M059J (cell line): Measurements from ENCODE around the gene MRTFA. TPM values are rescaled to one million over a fixed set of nuclear protein-coding genes. Genes with fewer than 3 reads are reported as not detected.
"Not testable (repeated sequence)": the region's sequence is repeated elsewhere in the genome, so short reads cannot be mapped to it uniquely, and the experiment has no call there.

ENCODE experiments used
- DNase-seq: peaks from one replicate; pipeline ENCODE4 v3.0.0-alpha.2; 2012; ENCODE audit warnings: low read depth
- total RNA-seq: library from RNA; depleted of rRNA; stranded (reverse); fragments of >200 nt; shearing (Covaris generic); gene quantifications from 2 replicates; pipeline ENCODE4 v1.2.3, GENCODE V29; 2014

The MRTFA gene
- total RNA-seq, 1 experiment from 2014 or later = 25.4 TPM

DNA sequence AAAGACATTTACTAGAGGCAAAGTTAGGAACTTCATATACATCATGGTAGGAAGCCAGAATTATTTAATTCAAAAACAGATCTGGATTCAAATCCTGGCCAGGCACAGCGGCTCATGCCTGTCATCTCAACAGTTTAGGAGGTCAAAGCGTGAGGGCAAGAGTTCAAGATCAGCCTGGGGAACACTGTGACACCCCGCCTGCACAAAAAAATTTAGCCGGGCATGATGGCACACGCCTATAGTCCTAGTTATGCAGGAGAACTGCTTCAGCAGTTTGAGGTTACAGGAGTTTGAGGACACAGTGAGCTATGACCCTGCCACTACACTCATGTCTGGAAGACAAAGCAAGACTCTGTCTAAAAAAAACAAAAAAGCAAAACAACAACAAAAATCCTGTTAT is 8.9 kb downstream of the MRTFA start:
- DNase-seq = no peak

DNA sequence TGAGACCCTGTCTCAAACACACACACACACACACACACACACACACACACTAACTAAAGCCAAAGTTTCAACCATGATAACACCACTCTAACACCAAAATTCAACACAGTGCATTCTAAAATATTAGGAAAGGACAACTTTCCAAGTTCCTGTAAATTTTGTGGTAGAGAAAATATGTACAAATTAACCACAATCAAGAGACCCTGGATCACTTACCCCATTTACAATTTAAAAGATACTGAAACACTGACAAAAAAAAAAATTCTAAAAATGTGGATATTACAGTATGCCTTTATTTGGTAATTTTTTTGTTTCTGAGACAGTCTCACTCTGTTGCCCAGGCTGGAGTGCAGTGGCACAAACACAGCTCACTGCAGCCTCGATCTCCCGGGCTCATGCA is 9.7 kb downstream of the MRTFA start:
- DNase-seq = no peak

DNA sequence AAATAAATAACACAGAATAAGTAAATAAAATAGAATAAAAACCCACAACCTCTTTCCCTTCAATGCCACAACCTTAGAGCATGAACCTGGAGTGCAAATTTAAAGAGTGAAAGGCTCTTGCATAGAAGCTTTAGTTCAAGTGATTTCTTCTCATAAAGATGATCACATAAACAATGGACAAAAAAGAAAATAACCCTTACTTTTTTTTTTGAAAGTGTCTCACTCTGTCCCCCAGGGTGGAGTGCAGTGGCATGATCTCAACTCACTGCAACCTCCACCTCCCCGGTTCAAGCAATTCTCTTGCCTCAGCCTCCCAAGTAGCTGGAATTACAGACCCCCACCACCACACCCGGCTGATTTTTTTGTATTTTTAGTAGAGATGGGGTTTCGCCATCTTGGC is 10.7 kb downstream of the MRTFA start:
- not testable (repeated sequence) for DNase-seq

DNA sequence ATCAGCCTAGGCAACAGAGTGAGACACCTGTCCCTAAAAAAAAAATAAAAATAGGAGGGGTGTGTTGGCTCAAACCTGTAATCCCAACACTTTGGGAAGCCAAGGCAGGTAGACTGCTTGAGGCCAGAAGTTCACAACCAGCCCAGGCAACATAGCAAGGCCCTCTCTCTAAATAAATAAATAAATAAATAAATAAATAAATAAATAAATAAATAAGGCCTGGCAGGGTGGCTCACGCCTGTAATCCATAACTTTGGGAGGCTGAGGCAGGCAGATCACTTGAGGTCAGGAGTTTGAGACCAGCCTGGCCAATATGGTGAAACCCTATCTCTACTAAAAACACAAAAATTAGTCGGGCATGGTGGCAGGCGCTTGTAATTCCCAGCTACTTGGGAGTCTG is 11.2 kb downstream of the MRTFA start:
- DNase-seq = not testable (repeated sequence)

DNA sequence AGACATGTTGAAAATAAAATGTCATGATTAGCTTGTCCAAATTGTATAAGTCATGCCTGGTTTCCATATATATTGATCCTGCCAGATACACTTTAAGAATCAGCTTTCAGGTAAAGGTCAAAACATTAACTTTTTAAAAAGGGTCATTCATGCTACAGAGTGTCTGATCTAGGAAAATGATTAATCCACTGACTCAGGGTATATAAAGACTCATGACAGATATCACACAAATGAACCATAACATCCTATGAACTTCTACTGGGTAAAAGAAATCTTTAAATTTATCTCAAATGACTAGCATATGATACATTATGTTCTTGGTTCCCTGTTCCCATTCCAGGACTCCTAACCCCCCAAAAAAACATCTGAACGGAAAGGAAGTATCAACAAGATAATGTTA is 11.7 kb downstream of the MRTFA start:
- no peak for DNase-seq

DNA sequence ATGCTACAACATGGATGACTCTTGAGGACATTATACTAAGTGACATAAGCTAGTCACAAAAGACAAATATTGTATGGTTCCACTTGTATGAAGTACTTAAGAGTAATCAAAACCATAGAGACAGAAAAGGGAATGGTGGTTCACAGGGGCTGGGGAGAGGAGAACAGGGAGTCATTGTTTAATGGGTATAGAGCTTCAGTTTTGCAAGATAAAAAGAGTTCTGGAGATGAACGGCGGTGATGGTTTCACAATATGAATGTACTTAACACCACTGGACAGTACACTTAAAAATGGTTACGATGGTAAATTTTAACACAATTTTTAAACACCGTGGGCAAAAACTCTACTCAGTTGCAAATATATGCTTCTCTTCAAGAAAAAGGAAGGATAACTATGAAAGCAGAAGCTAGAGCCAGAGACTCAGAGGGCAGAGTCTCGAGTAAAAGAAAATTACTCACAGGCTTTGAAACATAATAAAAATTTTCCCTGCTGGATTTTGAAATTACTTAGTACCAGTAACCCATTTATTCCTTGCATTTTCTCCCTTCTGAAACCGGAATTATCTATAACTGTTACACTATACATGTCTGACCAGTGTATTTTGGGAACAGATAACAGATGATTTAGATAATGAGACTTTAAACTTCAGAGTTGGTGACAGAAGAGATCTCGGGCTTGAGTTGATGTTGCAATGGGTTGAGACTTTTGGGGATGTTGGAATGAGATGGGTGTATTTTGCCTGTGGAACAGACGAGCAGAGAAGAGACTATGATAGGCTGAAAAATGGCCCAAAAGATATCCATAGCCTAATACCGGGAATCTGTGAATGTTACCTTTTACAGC is 15.0 kb downstream of the MRTFA start:
- no peak for DNase-seq

DNA sequence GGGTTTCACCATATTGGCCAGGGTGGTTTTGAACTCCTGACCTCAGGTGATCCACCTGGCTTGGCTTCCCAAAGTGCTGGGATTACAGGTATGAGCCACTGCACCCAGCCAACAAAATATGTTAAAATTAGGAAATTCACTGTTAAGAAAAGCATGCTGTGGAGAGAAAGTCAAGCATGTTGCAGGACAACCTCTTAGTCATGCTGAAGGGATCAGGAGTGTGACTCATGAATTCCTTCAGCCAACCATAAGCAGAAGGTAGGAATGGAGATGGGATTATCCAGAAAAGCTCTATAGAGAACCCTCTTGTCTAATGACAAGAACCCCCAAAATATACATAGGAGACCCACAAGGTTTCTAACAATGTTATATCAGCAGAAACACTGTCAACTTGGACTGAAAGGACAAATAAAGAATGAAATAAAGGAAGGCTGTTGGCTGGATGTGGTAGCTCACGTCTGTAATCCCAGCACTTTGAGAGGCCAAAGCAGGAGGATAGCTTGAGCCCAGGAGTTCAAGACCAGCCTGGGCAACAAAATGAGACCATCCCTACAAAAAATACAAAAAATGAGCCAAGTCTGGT is 16.0 kb downstream of the MRTFA start:
- peak; percentile 81 for DNase-seq

DNA sequence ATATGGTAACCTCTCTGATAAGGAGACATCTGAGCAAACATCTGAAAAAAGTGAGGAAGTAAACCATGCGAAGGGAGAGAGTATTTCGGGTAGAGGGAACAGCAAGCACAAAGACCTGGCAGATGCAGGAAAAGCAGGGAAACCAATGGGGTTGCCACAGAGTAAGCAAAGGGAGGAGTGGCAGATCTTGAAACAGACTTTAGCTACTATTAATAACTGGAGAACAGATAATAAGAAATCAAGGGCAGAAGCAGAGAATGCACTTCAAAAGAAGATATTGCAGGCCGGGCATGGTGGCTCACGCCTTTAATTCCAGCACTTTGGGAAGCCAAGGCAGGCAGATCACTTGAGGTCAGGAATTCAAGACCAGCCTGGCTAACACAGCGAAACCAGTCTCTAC is 18.1 kb downstream of the MRTFA start:
- no peak for DNase-seq

DNA sequence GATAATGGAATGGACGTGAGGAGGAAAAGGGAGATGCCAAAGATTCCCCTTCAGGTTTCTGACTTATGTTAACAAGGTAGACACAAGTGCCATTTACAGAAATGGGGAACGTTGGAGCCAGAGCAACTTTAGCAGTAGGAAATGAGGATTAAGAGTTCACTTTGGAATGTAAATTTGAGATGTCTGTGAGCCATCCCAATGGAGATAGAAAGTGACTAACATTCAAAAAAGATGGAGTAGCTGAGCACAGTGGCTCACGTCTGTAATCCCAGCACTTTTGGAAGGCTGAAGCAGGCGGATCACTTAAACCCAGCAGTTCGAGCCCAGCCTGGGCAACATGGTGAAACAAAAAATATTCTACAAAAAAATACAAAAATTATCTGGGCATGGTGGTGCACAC is 19.9 kb downstream of the MRTFA start:
- DNase-seq = no peak

DNA sequence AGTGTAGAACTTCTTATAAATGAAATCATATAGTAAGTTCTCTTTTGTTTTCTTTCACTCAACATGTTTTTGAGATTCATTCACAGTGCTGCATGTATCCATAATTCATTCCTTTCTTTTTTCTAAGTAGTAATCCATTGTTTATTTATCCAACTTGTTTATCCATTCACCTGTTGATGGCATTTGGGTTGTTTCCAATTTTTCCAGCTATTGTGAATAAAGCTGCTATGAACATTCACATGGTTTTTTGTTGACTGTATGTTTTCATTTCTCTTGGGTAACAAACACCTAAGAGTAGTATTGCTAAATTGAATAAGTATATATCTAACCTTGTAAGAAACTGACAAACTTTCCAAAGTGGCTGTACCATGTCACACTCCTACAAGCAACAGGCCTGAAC is 23.5 kb downstream of the MRTFA start:
- DNase-seq = no peak

DNA sequence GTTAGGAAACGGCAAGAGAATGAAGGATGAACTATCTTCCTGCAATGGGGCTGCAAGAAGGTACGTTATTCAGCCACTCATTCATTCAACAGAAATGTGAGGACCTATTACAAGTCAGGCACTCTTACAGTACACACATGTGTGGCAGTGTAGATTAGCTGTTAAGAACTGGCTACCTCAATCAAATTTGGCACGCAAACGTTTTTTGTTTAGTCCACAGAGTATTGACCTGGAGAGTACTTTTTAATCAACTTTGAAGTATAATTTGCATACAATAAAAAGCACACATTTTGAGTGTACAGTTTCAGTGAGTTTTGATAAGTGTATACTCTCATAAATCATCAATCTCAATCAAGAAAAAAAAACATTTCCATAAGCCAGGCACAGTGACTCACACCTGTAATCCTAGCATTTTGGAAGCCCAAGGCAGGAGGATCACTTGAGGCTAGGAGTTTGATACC is 24.2 kb downstream of the MRTFA start:
- peak; percentile 43 for DNase-seq

DNA sequence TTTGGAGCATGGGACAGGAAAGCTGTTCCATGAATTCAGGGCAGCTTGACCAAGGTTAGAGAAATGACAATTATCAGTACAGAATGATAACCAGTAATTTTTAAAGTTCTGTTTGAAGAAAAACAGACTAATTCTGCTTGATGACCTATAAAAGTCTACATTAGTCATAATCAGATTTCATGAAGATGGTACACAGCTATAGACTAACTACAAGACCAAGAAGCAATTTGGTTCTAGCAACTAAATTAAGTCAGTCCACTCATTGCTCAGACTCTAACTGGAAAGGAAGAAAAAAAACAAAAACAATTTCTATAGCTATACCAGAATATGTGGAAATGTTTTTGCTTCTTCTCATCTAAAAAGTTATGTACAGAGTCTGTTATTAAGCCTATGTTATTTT is 24.9 kb downstream of the MRTFA start:
- no peak for DNase-seq

DNA sequence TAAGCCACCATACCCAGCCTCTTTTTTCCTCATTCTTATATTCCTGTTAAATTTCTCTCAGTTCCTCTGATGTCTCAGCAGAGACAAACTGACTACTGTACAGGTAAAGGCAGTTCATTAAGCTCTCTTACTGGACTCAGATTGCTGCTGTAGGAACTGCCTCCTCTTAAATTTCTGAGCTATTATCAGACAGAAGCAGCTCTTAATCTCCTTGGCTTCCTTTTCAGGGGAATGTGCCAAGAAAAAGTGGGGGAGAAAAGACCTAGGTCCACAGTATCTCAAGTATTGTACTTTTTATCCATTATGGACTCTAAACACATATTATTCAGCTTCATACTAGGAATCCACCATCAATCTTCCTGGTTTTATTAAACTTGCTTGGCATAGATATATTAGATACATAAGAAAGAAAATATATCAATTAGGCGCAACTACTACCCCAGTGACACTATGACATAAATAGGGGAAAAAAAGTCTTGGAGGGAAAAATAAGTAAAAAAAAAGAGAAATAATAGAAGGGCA is 26.1 kb downstream of the MRTFA start:
- no peak for DNase-seq

DNA sequence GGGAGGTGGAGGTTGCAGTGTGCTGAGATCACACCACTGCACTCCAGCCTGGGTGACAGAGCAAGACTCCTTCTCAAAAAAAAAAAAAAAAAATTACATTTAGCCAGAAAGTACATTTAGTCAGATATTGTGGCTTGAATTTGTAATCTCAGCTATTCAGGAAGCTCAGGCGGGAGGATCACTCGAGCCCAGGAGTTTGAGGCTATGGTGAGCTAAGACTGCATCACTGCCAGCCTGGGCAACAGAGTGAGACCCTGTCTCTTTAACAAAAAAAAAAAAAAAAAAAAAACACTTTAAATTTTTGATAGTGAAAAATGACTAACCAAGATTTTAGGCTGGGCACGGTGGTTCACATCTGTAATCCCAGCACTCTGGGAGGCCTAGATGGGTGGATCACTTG is 27.3 kb downstream of the MRTFA start:
- peak; percentile 33 for DNase-seq

DNA sequence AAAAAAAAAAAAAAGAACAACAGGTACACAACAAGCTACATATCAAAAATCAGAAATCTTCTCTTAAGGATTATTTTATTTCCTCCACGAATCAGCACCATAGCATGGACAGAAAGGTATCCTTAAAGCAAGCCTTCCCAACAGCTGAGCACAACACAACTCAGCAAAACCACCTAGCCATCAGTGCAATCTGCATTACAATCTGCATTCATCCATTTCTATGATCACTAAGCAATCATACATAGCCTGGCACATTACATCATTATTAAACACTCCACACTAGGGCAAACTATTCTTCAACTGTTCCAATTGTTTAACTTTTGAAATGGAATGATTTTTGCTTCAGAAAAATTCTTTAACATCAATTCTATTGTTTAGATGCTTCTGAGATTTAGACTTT is 29.0 kb downstream of the MRTFA start:
- no peak for DNase-seq

DNA sequence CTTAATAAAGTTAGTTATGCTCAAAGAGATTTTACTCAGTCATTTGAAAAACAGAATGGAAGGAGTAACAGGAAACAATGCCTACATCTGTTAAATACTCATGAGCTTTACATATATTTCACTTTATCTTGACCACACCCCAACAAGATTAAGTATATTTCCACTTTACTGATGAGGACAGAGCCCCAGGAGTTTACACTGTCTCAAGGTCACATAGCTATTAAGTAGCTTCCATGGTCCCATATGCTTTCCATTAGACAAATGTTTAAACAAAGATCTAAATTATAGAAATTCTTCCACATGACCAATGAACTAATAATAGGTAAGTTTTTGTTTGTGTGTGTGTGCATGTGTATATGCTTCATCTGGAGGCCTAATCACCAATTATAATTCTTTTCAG is 30.2 kb downstream of the MRTFA start:
- no peak for DNase-seq

DNA sequence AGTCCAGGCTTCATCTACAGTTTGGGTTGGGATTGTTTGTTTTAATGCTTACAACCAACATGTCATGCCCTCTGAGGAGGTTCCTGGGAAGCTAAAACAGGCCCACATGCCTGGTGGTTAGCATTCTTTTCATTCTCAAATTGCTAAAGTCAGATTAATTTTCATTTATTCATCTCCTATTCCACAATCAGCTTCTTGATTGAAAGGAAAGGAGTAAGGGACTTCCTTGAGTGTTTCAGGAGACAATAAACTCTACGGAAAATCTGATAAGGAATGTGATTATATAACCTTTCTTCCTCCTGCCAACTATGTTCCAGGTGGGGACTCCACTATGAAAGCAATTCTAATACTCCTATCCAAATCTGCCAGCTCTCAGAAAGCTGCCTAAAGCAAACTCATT is 30.8 kb downstream of the MRTFA start:
- DNase-seq = peak; percentile 42

DNA sequence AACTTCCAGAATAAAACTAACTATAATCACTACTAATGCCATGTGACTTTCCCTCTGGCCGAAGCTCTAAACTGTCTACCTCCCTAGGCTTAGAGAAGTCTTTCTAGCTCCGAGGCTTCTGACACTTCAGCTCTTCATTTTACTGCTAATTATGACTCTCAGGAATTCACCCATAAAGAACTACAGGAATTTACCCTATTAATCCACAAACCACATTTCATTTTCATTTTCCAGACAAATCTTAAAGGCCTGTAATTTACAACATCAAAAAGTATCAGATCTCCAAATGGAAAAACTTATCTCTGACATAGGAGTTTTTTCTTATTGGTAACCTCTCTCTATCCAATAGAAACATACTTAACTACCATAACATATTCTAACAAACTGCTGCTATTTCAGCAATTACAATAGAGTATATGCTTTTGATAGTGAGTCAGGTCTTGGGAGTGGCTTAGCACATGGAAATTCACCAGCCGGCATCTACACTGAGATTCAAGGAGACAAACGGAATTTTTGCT is 33.4 kb downstream of the MRTFA start:
- DNase-seq = peak; percentile 73

DNA sequence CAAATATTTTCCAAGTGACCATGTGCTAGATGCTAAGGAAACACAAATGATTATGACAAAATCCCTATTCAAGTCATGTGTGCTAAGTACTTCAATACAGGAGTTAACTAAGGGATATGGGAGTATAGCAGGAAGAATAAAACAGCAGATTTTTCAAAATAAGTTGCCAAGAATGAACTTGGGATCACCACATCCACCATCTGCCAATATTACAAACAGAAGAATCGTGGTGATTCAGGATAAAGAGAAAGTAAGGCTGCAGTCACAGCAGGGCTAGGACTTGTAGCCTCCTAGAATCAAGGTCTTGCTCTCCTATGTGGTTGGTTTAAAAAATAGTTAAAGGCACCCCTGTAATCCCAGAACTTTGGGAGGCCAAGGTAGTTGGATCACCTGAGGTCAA is 34.3 kb downstream of the MRTFA start:
- DNase-seq = peak; percentile 31

DNA sequence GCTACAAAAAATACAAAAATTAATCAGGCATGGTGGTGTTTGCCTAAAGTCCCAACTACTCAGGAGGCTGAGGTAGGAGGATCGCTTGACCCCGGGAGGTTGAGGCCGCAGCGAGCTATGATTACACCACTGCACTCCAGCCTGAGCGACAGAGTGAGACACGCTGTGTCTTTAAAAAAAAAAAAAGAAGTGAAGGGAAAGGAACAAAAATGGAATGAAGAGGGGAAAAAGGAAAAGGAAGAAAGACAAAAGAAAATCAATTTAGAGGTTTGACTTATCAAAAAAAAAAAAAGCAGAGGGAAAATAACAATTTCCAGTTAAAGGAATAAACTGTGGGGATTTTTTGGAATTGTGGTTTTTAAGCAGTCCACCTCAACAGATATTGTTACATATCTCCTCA is 36.8 kb downstream of the MRTFA start:
- DNase-seq = no peak

DNA sequence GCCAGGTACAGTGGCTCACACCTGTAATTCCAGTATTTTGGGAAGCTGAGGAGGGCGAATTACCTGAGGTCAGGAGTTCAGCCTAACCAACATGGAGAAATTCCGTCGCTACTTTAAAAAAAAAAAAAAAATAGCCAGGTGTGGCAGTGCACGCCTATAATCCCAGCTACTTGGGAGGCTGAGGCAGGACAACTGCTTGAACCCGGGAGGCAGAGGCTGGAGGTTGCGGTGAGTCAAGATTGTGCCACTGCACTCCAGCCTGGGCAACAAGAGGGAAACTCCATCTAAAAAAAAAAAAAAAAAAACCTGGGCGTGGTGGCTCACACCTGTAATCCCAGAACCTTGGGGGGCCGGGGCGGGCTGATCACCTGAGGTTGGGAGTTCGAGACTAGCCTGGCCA is 37.8 kb downstream of the MRTFA start:
- not testable (repeated sequence) for DNase-seq

DNA sequence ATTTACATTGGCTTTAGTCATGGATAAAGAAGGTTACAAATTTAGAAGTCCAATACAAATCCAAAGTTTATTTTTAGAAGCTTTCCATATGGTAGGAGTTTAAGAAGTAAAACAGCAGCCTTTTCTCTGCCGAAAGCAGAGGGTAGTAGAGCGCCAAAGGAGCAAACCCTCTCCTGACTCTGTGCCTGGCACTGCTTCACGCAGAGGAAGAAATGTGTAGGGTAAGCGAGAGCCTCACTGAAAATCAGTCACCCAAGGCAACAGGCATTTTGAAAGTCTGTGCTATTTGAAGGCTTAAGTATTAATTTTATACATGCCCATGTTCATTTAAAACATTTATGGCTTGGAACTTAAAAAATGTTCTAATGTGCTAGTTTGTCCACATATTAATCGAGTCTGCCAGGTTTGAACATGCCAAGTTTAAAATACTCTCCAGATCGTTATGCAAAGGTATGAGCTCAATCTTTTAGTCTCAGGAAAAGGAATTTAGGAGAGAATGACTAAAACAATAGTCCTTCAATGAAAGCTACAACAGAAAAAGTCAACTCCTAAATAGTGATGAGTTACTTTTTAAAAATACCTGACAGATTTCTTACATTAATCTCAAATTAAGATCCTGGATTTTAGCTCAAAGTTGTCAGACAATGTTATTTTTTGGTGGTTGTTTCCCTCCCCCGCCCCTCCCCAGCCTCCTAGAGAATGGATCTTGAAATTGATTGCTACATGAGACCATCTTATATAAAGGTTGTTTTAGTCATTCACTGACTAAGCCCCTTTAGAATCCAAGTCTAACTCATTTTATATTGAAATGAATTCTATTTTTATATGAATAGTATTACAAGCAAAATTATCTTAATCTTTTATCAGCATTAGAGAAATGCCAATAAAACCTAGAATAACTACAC is 38.7 kb downstream of the MRTFA start:
- DNase-seq = peak; percentile 13
